ENCODE results near the gene STXBP6.
"Not testable (repeated sequence)": the region's sequence is repeated elsewhere in the genome, so short reads cannot be mapped to it uniquely, and the experiment has no call there.

STXBP6 gene

DNA sequence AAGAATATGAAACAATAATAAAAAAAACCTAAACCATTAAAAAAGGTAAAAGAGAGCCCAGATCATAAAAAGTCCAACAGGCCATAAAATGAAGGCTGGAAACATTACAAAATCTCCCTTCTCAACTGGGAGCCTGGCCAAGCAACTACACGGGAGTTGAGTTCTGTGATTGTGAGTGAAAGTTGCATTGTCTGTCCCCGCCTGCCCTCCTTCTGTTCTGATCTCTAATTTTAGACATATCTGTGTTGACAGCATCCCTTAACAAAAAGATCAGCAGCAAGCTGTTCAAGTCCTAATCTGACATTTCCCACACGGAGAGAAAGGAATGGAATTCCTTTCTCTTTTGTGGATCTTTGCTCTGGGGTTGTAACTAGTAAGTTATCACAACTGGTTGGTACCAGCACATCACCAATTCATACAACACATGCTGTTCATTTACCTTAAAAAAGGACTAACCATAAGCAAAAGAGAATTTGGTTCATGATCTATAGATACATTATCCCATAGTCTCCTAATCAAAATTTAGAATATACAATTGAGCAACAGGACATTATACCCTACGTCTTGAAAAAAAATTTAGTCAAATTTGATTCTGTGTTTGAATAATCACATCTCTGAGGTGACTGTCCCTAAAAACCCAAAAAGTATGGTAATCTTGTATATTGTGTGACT is 210.9 kb downstream of the STXBP6 start:
- Histone ChIP-seq H3K27ac (replicated peaks) (no peak overlapping the region), H3K27me3 (ENCODE audit: insufficient read depth, poor library complexity, severe bottlenecking) (peaks cover 5% of the 10 kb centered on the region), H3K4me3 (replicated peaks; ENCODE audit: insufficient read depth, low read length) (no peak overlapping the region)
- no peak for DNase-seq (ENCODE audit: low read depth in 1 of 2, low spot score in 1 of 2)
- TF ChIP-seq SPI1 (IDR thresholded peaks at IDR 0.05; ENCODE audit: borderline replicate concordance, low read depth), result no peak
- TF ChIP-seq, protein P1, sequence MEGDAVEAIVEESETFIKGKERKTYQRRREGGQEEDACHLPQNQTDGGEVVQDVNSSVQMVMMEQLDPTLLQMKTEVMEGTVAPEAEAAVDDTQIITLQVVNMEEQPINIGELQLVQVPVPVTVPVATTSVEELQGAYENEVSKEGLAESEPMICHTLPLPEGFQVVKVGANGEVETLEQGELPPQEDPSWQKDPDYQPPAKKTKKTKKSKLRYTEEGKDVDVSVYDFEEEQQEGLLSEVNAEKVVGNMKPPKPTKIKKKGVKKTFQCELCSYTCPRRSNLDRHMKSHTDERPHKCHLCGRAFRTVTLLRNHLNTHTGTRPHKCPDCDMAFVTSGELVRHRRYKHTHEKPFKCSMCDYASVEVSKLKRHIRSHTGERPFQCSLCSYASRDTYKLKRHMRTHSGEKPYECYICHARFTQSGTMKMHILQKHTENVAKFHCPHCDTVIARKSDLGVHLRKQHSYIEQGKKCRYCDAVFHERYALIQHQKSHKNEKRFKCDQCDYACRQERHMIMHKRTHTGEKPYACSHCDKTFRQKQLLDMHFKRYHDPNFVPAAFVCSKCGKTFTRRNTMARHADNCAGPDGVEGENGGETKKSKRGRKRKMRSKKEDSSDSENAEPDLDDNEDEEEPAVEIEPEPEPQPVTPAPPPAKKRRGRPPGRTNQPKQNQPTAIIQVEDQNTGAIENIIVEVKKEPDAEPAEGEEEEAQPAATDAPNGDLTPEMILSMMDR (IDR thresholded peaks at IDR 0.05; ENCODE audit: insufficient read depth, low read length), result no peak
- TF ChIP-seq POLR2AphosphoS5 (IDR thresholded peaks at IDR 0.05; ENCODE audit: low read depth), result no peak
- TF ChIP-seq, protein P2, sequence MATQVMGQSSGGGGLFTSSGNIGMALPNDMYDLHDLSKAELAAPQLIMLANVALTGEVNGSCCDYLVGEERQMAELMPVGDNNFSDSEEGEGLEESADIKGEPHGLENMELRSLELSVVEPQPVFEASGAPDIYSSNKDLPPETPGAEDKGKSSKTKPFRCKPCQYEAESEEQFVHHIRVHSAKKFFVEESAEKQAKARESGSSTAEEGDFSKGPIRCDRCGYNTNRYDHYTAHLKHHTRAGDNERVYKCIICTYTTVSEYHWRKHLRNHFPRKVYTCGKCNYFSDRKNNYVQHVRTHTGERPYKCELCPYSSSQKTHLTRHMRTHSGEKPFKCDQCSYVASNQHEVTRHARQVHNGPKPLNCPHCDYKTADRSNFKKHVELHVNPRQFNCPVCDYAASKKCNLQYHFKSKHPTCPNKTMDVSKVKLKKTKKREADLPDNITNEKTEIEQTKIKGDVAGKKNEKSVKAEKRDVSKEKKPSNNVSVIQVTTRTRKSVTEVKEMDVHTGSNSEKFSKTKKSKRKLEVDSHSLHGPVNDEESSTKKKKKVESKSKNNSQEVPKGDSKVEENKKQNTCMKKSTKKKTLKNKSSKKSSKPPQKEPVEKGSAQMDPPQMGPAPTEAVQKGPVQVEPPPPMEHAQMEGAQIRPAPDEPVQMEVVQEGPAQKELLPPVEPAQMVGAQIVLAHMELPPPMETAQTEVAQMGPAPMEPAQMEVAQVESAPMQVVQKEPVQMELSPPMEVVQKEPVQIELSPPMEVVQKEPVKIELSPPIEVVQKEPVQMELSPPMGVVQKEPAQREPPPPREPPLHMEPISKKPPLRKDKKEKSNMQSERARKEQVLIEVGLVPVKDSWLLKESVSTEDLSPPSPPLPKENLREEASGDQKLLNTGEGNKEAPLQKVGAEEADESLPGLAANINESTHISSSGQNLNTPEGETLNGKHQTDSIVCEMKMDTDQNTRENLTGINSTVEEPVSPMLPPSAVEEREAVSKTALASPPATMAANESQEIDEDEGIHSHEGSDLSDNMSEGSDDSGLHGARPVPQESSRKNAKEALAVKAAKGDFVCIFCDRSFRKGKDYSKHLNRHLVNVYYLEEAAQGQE (IDR thresholded peaks at IDR 0.05; ENCODE audit: insufficient replicate concordance, low read depth), result no peak
- no peak for TF ChIP-seq GABPA (IDR thresholded peaks at IDR 0.05; ENCODE audit: low read depth)

DNA sequence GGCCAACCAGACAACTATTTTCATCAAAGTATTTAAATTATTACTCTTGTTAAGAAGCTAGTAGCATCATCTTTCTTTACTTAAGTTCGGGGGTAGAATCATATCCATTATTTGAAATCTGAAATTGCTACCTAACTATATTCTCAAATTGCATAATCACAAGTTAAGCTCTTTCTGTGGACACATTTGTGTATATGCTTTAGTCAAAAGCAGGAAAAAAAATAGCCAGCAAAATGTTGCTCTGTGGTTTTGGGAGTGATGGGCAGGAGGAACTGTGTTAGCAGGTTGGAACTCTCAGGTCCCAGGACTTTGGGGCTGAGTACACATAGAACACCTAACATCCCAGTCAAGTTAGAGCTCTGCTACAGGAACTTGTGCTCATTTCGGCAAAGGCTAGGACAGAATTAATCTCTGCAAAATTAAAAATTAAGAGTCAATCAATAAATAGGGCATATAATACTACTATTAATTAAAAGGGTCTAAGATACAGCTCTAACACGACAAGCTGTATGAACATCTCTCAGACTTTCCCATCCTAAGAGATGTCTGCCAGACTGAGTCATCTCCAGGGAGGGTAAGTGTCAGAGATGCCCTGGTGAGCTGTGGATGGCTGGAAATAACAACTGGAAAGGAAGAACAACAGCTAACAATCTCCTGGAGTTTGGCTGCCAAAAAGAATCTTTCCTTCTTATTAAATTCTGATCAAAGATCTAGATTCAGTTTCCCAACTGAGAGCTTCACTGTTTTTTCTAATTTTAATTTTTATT is 212.5 kb downstream of the STXBP6 start:
- no peak for DNase-seq (ENCODE audit: low read depth in 1 of 2, low spot score in 1 of 2)
- Histone ChIP-seq H3K27me3 (ENCODE audit: insufficient read depth, poor library complexity, severe bottlenecking) (peaks cover 3% of the 10 kb centered on the region), H3K27ac (replicated peaks) (no peak overlapping the region), H3K4me3 (replicated peaks; ENCODE audit: insufficient read depth, low read length) (no peak overlapping the region)
- TF ChIP-seq, protein P1 (IDR thresholded peaks at IDR 0.05; ENCODE audit: insufficient read depth, low read length), result no peak
- TF ChIP-seq POLR2AphosphoS5 (IDR thresholded peaks at IDR 0.05; ENCODE audit: low read depth) (no peak), SPI1 (IDR thresholded peaks at IDR 0.05; ENCODE audit: borderline replicate concordance, low read depth) (no peak), GABPA (IDR thresholded peaks at IDR 0.05; ENCODE audit: low read depth) (no peak)
- TF ChIP-seq, protein P2 (IDR thresholded peaks at IDR 0.05; ENCODE audit: insufficient replicate concordance, low read depth), result no peak

DNA sequence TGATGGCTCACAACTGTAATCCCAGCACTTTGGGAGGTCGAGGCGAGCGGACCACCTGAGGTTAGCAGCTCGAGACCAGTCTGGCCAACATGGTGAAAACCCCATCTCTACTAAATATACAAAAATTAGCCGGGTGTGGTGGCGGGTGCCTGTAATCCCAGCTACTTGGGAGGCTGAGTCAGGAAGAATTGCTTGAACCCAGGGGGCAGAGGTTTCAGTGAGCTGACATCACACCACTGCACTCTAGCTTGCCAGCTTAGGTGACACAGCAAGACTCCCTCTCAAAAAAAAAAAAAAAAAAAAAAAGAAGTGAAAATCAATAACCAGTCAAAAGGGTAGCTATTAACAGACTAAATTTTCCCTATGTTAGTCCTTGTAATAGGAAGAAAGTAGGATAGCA is 213.6 kb downstream of the STXBP6 start:
- H3K4me3 ChIP-seq (replicated peaks; ENCODE audit: insufficient read depth, low read length); H3K27me3 ChIP-seq (ENCODE audit: insufficient read depth, poor library complexity, severe bottlenecking); H3K27ac ChIP-seq (replicated peaks); DNase-seq (ENCODE audit: low read depth in 1 of 2, low spot score in 1 of 2): not testable (repeated sequence)

DNA sequence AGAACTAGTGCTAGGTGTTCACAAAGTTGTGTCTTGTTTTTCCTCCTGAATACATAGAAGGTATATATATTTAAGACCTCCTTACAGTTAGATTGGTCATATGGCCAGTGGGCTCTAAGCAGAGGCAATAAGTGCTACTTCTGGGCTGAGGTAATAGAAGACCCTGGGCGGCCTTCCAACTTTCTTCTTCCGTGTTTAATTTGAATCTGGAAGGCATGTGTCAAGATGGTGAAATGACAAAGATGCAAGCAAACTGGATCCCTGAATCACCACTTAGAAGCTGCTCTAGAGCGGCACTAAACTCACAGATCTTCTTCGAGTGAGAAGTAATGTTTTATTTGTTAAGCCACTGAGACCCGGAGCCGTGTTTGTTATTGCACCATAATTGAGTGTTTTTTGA is 215.0 kb downstream of the STXBP6 start:
- H3K4me3 ChIP-seq (replicated peaks; ENCODE audit: insufficient read depth, low read length), result no peak overlapping the region
- H3K27ac ChIP-seq (replicated peaks), result no peak overlapping the region
- DNase-seq (ENCODE audit: low read depth in 1 of 2, low spot score in 1 of 2), result no peak
- TF ChIP-seq, protein P1 (IDR thresholded peaks at IDR 0.05; ENCODE audit: insufficient read depth, low read length), result no peak
- TF ChIP-seq, protein P2 (IDR thresholded peaks at IDR 0.05; ENCODE audit: insufficient replicate concordance, low read depth), result no peak
- no peak for TF ChIP-seq SPI1 (IDR thresholded peaks at IDR 0.05; ENCODE audit: borderline replicate concordance, low read depth)
- TF ChIP-seq POLR2AphosphoS5 (IDR thresholded peaks at IDR 0.05; ENCODE audit: low read depth), result no peak
- TF ChIP-seq GABPA (IDR thresholded peaks at IDR 0.05; ENCODE audit: low read depth), result no peak
- H3K27me3 ChIP-seq (ENCODE audit: insufficient read depth, poor library complexity, severe bottlenecking), result no peaks in the 10 kb centered on the region
